Measurements from ENCODE around the gene FEV.

- TF ChIP-seq, protein P1, sequence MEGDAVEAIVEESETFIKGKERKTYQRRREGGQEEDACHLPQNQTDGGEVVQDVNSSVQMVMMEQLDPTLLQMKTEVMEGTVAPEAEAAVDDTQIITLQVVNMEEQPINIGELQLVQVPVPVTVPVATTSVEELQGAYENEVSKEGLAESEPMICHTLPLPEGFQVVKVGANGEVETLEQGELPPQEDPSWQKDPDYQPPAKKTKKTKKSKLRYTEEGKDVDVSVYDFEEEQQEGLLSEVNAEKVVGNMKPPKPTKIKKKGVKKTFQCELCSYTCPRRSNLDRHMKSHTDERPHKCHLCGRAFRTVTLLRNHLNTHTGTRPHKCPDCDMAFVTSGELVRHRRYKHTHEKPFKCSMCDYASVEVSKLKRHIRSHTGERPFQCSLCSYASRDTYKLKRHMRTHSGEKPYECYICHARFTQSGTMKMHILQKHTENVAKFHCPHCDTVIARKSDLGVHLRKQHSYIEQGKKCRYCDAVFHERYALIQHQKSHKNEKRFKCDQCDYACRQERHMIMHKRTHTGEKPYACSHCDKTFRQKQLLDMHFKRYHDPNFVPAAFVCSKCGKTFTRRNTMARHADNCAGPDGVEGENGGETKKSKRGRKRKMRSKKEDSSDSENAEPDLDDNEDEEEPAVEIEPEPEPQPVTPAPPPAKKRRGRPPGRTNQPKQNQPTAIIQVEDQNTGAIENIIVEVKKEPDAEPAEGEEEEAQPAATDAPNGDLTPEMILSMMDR (IDR thresholded peaks at IDR 0.05), result no peak
- TF ChIP-seq POLR2A (IDR thresholded peaks at IDR 0.05), result no peak
- TF ChIP-seq POLR2AphosphoS5 (IDR thresholded peaks at IDR 0.05), result no peak
- no peak for TF ChIP-seq EP300 (IDR thresholded peaks at IDR 0.05)
These were observed 1.3 kb upstream of the FEV start for GRCh38 chr2:218986148-218986761.
